Central memory CD8-positive, alpha-beta T cell (primary cell): Measurements from ENCODE around the gene TMEM184A.

Source experiments
- ATAC-seq: fragments of 150-1000 bp; cut with Tn5 transposase; replicated peaks from 2 replicates; pipeline ENCODE4 v1.10.0; 2022; ENCODE audit warnings: mild to moderate bottlenecking, moderate FRiP score, moderate number of reproducible peaks; ENCODE audit not compliant: poor library complexity, severe bottlenecking; ENCODE audit errors: extremely low read depth
- DNase-seq, 2 donors: peaks; one replicate each; pipeline ENCODE4 v3.0.0; 2021; ENCODE audit warnings: low spot score in 2 of 2
- H3K27ac Mint-ChIP-seq: one replicate; pipeline ENCODE4 v1.8.0; 2022; ENCODE audit warnings: low read depth, mild to moderate bottlenecking, moderate library complexity, mixed read lengths
- H3K27me3 Mint-ChIP-seq: one replicate; pipeline ENCODE4 v1.8.0; 2022; ENCODE audit warnings: mixed read lengths
- H3K36me3 Mint-ChIP-seq: one replicate; pipeline ENCODE4 v1.8.0; 2022; ENCODE audit warnings: mild to moderate bottlenecking, moderate library complexity, mixed read lengths; ENCODE audit not compliant: insufficient read depth
- H3K4me1 Mint-ChIP-seq: one replicate; pipeline ENCODE4 v1.8.0; 2022; ENCODE audit warnings: mixed read lengths
- H3K4me3 Mint-ChIP-seq: one replicate; pipeline ENCODE4 v1.8.0; 2022; ENCODE audit warnings: mild to moderate bottlenecking, moderate library complexity, mixed read lengths
- H3K9me3 Mint-ChIP-seq: one replicate; pipeline ENCODE4 v1.8.0; 2022; ENCODE audit warnings: mixed read lengths

The TMEM184A gene

GRCh38 chr7:1595636-1596035 lies 39.6 kb upstream of the TMEM184A start:
- Mint-ChIP-seq H3K4me1 (peaks cover 19% of the 10 kb centered on the region), H3K27me3 (peaks cover 90% of the 10 kb centered on the region), H3K27ac (no peak overlapping the region), H3K9me3 (no peaks in the 10 kb centered on the region), H3K4me3 (no peak overlapping the region), H3K36me3 (peaks cover 2% of the 10 kb centered on the region)
- DNase-seq = no peak
- ATAC-seq = no peak

- Mint-ChIP-seq H3K4me1 (peaks cover 19% of the 10 kb centered on the region), H3K9me3 (no peaks in the 10 kb centered on the region), H3K27ac (no peak overlapping the region), H3K36me3 (peaks cover 2% of the 10 kb centered on the region), H3K27me3 (peaks cover 93% of the 10 kb centered on the region), H3K4me3 (no peak overlapping the region)
- DNase-seq (no peak), ATAC-seq (no peak)
Observed at GRCh38 chr7:1595027-1595426, 39.0 kb upstream of the TMEM184A start.

- H3K27me3 Mint-ChIP-seq = peaks cover 95% of the 10 kb centered on the region
- no peaks in the 10 kb centered on the region for H3K9me3 Mint-ChIP-seq
Observed at GRCh38 chr7:1593904-1594421, 38.0 kb upstream of the TMEM184A start.

GRCh38 chr7:1593091-1593866 lies 37.3 kb upstream of the TMEM184A start:
- ATAC-seq (no peak), DNase-seq (no peak)
- peaks cover 95% of the 10 kb centered on the region for H3K27me3 Mint-ChIP-seq
- peak overlapping the region; percentile 50 for H3K4me3 Mint-ChIP-seq
- H3K36me3 Mint-ChIP-seq = peaks cover 2% of the 10 kb centered on the region
- H3K9me3 Mint-ChIP-seq = no peaks in the 10 kb centered on the region
- peaks cover 19% of the 10 kb centered on the region for H3K4me1 Mint-ChIP-seq
- H3K27ac Mint-ChIP-seq = no peak overlapping the region

More at GRCh38 chr7:1593904-1594421, 38.0 kb upstream of the TMEM184A start:
- ATAC-seq (no peak), DNase-seq (no peak)
- peaks cover 2% of the 10 kb centered on the region for H3K36me3 Mint-ChIP-seq
- H3K4me3 Mint-ChIP-seq = no peak overlapping the region
- H3K27ac Mint-ChIP-seq = no peak overlapping the region
- H3K4me1 Mint-ChIP-seq = peaks cover 19% of the 10 kb centered on the region

GRCh38 chr7:1592299-1592871 lies 36.4 kb upstream of the TMEM184A start:
- ATAC-seq (no peak), DNase-seq (no peak)
- H3K36me3 Mint-ChIP-seq = peaks cover 2% of the 10 kb centered on the region
- no peaks in the 10 kb centered on the region for H3K9me3 Mint-ChIP-seq
- peaks cover 19% of the 10 kb centered on the region for H3K4me1 Mint-ChIP-seq
- peaks cover 93% of the 10 kb centered on the region for H3K27me3 Mint-ChIP-seq
- peak overlapping the region; percentile 50 for H3K4me3 Mint-ChIP-seq
- H3K27ac Mint-ChIP-seq = no peak overlapping the region

- no peak for DNase-seq
Observed at GRCh38 chr7:1591876-1592275, 35.9 kb upstream of the TMEM184A start.

GRCh38 chr7:1591396-1591795 lies 35.4 kb upstream of the TMEM184A start:
- ATAC-seq (no peak), DNase-seq (no peak)
- peaks cover 83% of the 10 kb centered on the region for H3K27me3 Mint-ChIP-seq
- H3K36me3 Mint-ChIP-seq = peaks cover 2% of the 10 kb centered on the region
- H3K4me3 Mint-ChIP-seq = peak overlapping the region; percentile 50
- no peaks in the 10 kb centered on the region for H3K9me3 Mint-ChIP-seq
- H3K4me1 Mint-ChIP-seq = peaks cover 19% of the 10 kb centered on the region
- no peak overlapping the region for H3K27ac Mint-ChIP-seq

More at GRCh38 chr7:1591876-1592275, 35.9 kb upstream of the TMEM184A start:
- H3K27me3 Mint-ChIP-seq = peaks cover 88% of the 10 kb centered on the region
- peaks cover 2% of the 10 kb centered on the region for H3K36me3 Mint-ChIP-seq
- no peaks in the 10 kb centered on the region for H3K9me3 Mint-ChIP-seq
- H3K27ac Mint-ChIP-seq = no peak overlapping the region
- peaks cover 19% of the 10 kb centered on the region for H3K4me1 Mint-ChIP-seq
- ATAC-seq = peak; percentile 54
- peak overlapping the region; percentile 50 for H3K4me3 Mint-ChIP-seq

- H3K4me1 Mint-ChIP-seq = peaks cover 19% of the 10 kb centered on the region
- peaks cover under 1% of the 10 kb centered on the region for H3K36me3 Mint-ChIP-seq
- H3K27me3 Mint-ChIP-seq = peaks cover 78% of the 10 kb centered on the region
- DNase-seq (no peak), ATAC-seq (no peak)
- no peaks in the 10 kb centered on the region for H3K9me3 Mint-ChIP-seq
- H3K4me3 Mint-ChIP-seq = no peak overlapping the region
- no peak overlapping the region for H3K27ac Mint-ChIP-seq
Observed at GRCh38 chr7:1590887-1591286, 34.9 kb upstream of the TMEM184A start.

- no peak overlapping the region for H3K27ac Mint-ChIP-seq
- H3K4me1 Mint-ChIP-seq = peaks cover 19% of the 10 kb centered on the region
- DNase-seq = no peak
- peaks cover 74% of the 10 kb centered on the region for H3K27me3 Mint-ChIP-seq
- ATAC-seq = no peak
- H3K36me3 Mint-ChIP-seq = no peaks in the 10 kb centered on the region
- no peak overlapping the region for H3K4me3 Mint-ChIP-seq
- H3K9me3 Mint-ChIP-seq = no peaks in the 10 kb centered on the region
Observed at GRCh38 chr7:1590476-1590875, 34.5 kb upstream of the TMEM184A start.

- DNase-seq = no peak
- Mint-ChIP-seq H3K27me3 (peaks cover 64% of the 10 kb centered on the region), H3K9me3 (no peaks in the 10 kb centered on the region), H3K4me1 (peaks cover 19% of the 10 kb centered on the region), H3K4me3 (no peak overlapping the region), H3K27ac (no peak overlapping the region), H3K36me3 (no peaks in the 10 kb centered on the region)
- ATAC-seq = no peak
Observed at GRCh38 chr7:1588978-1589377, 33.0 kb upstream of the TMEM184A start.

- peaks cover 52% of the 10 kb centered on the region for H3K27me3 Mint-ChIP-seq
- no peaks in the 10 kb centered on the region for H3K36me3 Mint-ChIP-seq
- no peak overlapping the region for H3K27ac Mint-ChIP-seq
- no peak overlapping the region for H3K4me3 Mint-ChIP-seq
- H3K9me3 Mint-ChIP-seq = no peaks in the 10 kb centered on the region
- ATAC-seq (no peak), DNase-seq (no peak)
- H3K4me1 Mint-ChIP-seq = peaks cover 14% of the 10 kb centered on the region
Observed at GRCh38 chr7:1587738-1588137, 31.7 kb upstream of the TMEM184A start.

GRCh38 chr7:1586827-1587705 lies 31.1 kb upstream of the TMEM184A start:
- no peak overlapping the region for H3K27ac Mint-ChIP-seq
- H3K4me1 Mint-ChIP-seq = peaks cover 8% of the 10 kb centered on the region
- H3K27me3 Mint-ChIP-seq = peaks cover 45% of the 10 kb centered on the region
- DNase-seq = no peak
- H3K9me3 Mint-ChIP-seq = no peaks in the 10 kb centered on the region
- no peaks in the 10 kb centered on the region for H3K36me3 Mint-ChIP-seq
- H3K4me3 Mint-ChIP-seq = no peak overlapping the region
- no peak for ATAC-seq
